Right cardiac atrium (tissue), 5 donors: ENCODE data around the gene SUDS3. TPM values are rescaled to one million over a fixed set of nuclear protein-coding genes. Genes with fewer than 3 reads are reported as not detected.

Experiments
- ATAC-seq, 2 donors: fragments of 200-7000 bp; cut with Tn5 transposase; one replicate each; pipeline versions ENCODE4 v1.8.0 to v1.9.1; 2020; ENCODE audit warnings: moderate library complexity in 2 of 2, mild to moderate bottlenecking in 1 of 2
- DNase-seq, 3 donors: peaks; one replicate each; pipeline ENCODE4 v3.0.0-alpha.2; 2020
- H3K27ac ChIP-seq: one replicate; pipeline ENCODE4 v1.5.1; 2013; ENCODE audit warnings: mild to moderate bottlenecking, low read length, control low read depth, moderate library complexity
- H3K27me3 ChIP-seq: one replicate; pipeline ENCODE4 v1.6.1; 2013; ENCODE audit not compliant: control insufficient read depth, insufficient read depth
- H3K4me1 ChIP-seq: one replicate; pipeline ENCODE4 v1.6.1; 2013; ENCODE audit warnings: low read length; ENCODE audit not compliant: control insufficient read depth, insufficient read depth
- H3K4me3 ChIP-seq: one replicate; pipeline ENCODE4 v1.5.1; 2013; ENCODE audit warnings: low read length, control low read depth
- H3K9me3 ChIP-seq: one replicate; pipeline ENCODE4 v1.6.1; 2013; ENCODE audit warnings: low read length; ENCODE audit not compliant: control insufficient read depth
- WGBS: extraction: QIAGEN DNeasy Blood & Tissue Kit; methylation state at CpG from one replicate; pipeline ENCODE4 v1.1.7; 2013; 5-methylcytosine and 5-hydroxymethylcytosine counted together
- intact Hi-C, 4 donors: fragments of 100-400 bp; cut with DNase I; formaldehyde crosslinking; loops; one replicate each; pipeline versions ENCODE4 v1.11.0 to v1.14.0; 2022 to 2023
- polyA plus RNA-seq: library from polyadenylated mRNA; stranded (reverse); fragments of 200-250 nt; gene quantifications from one replicate; pipeline ENCODE4 v1.2.3, GENCODE V29; 2013
- total RNA-seq, 4 donors: library from RNA; stranded (reverse); fragmentation: NEBNext Ultra II Directional; extraction: Animal tissue kit (Norgen Biotek cat#: 25700); gene quantifications; one replicate each; pipeline ENCODE4 v1.2.1, GENCODE V29; 2021
- donor health status: healthy with polysubstance abuse.
- donor health status: DM: no; HTN: yes; CAD: no.
- donor health status: DM: no; HTN: no; CAD: no.
- donor health status: DM: no; HTN: yes; CAD: no; lungs with severe emphysema.
- donor health status: DM: yes; HTN: yes; CAD: no.

The SUDS3 gene
- total and polyA plus RNA-seq, 5 donors: 9.5 to 24.0 (median 21.0) TPM

- Histone ChIP-seq H3K27ac (peak overlapping the region; percentile 45), H3K4me3 (no peak overlapping the region), H3K4me1 (peaks cover 3% of the 10 kb centered on the region), H3K9me3 (no peaks in the 10 kb centered on the region), H3K27me3 (no peaks in the 10 kb centered on the region)
- ATAC-seq (peak in 1 of 2 donors; percentile 58), DNase-seq (no peak)
- 27% methylated on average over 1 of the region's 1 CpG for WGBS
- intact Hi-C loops: no loop called here
Observed at GRCh38 chr12:118356809-118357256, 19.5 kb upstream of the SUDS3 start.

- no peaks in the 10 kb centered on the region for H3K9me3 ChIP-seq
- H3K4me1 ChIP-seq: peaks cover 3% of the 10 kb centered on the region
- WGBS: 23% methylated on average over 7 of the region's 7 CpGs
- DNase-seq (no peak), ATAC-seq (peak; percentile 63 to 76)
- H3K27ac ChIP-seq: no peak overlapping the region
- no peaks in the 10 kb centered on the region for H3K27me3 ChIP-seq
- no peak overlapping the region for H3K4me3 ChIP-seq
- intact Hi-C loops: no loop called here
Observed at GRCh38 chr12:118357257-118358007, 18.9 kb upstream of the SUDS3 start.

- Histone ChIP-seq H3K4me3 (no peak overlapping the region), H3K9me3 (no peaks in the 10 kb centered on the region), H3K27me3 (no peaks in the 10 kb centered on the region), H3K4me1 (peaks cover 3% of the 10 kb centered on the region), H3K27ac (no peak overlapping the region)
- ATAC-seq: no peak
- 88% methylated on average over 1 of the region's 1 CpG for WGBS
- intact Hi-C loops: no loop called here
- DNase-seq: no peak
Observed at GRCh38 chr12:118358008-118358359, 18.4 kb upstream of the SUDS3 start.

GRCh38 chr12:118358612-118359540 is 17.5 kb upstream of the SUDS3 start:
- H3K4me1 ChIP-seq: peaks cover 3% of the 10 kb centered on the region
- no peaks in the 10 kb centered on the region for H3K27me3 ChIP-seq
- WGBS: 50% methylated on average over 7 of the region's 7 CpGs
- DNase-seq (no peak), ATAC-seq (no peak)
- intact Hi-C loops: no loop called here
- H3K9me3 ChIP-seq: no peaks in the 10 kb centered on the region
- H3K27ac ChIP-seq: no peak overlapping the region
- peak overlapping the region; percentile 15 for H3K4me3 ChIP-seq

- H3K4me3 ChIP-seq: no peak overlapping the region
- H3K27ac ChIP-seq: no peak overlapping the region
- WGBS: 75% methylated on average over 4 of the region's 4 CpGs
- ATAC-seq (no peak), DNase-seq (no peak)
- H3K4me1 ChIP-seq: peaks cover 3% of the 10 kb centered on the region
- intact Hi-C loops: no loop called here
- H3K27me3 ChIP-seq: no peaks in the 10 kb centered on the region
- no peaks in the 10 kb centered on the region for H3K9me3 ChIP-seq
Observed at GRCh38 chr12:118359541-118359915, 16.8 kb upstream of the SUDS3 start.

GRCh38 chr12:118361092-118361404 is 15.3 kb upstream of the SUDS3 start:
- 84% methylated on average over 5 of the region's 5 CpGs for WGBS
- H3K27me3 ChIP-seq: no peaks in the 10 kb centered on the region
- intact Hi-C loops: no loop called here
- no peak overlapping the region for H3K4me3 ChIP-seq
- no peaks in the 10 kb centered on the region for H3K9me3 ChIP-seq
- H3K4me1 ChIP-seq: peaks cover 3% of the 10 kb centered on the region
- DNase-seq (no peak), ATAC-seq (no peak)
- no peak overlapping the region for H3K27ac ChIP-seq

GRCh38 chr12:118361889-118362288 is 14.5 kb upstream of the SUDS3 start:
- intact Hi-C loops: no loop called here
- 90% methylated on average over 4 of the region's 4 CpGs for WGBS
- H3K27ac ChIP-seq: no peak overlapping the region
- H3K9me3 ChIP-seq: no peaks in the 10 kb centered on the region
- H3K4me3 ChIP-seq: no peak overlapping the region
- ATAC-seq: no peak
- no peaks in the 10 kb centered on the region for H3K27me3 ChIP-seq
- H3K4me1 ChIP-seq: no peaks in the 10 kb centered on the region
- no peak for DNase-seq

- DNase-seq (no peak), ATAC-seq (no peak)
- 96% methylated on average over 4 of the region's 4 CpGs for WGBS
- Histone ChIP-seq H3K4me1 (no peaks in the 10 kb centered on the region), H3K27me3 (no peaks in the 10 kb centered on the region), H3K9me3 (no peaks in the 10 kb centered on the region), H3K4me3 (no peak overlapping the region), H3K27ac (no peak overlapping the region)
- intact Hi-C loops: no loop called here
Observed at GRCh38 chr12:118368821-118369220, 7.5 kb upstream of the SUDS3 start.

GRCh38 chr12:118370601-118371000 is 5.8 kb upstream of the SUDS3 start:
- H3K27me3 ChIP-seq: no peaks in the 10 kb centered on the region
- DNase-seq (no peak), ATAC-seq (no peak)
- intact Hi-C loops: loop anchor here in 2 of 4 donors (5.0 kb wide), 1 partner anchor 178 kb away; no protein-coding TSS in a partner anchor
- H3K27ac ChIP-seq: no peak overlapping the region
- no peaks in the 10 kb centered on the region for H3K4me1 ChIP-seq
- H3K9me3 ChIP-seq: no peaks in the 10 kb centered on the region
- WGBS: 37% methylated on average over 3 of the region's 3 CpGs
- peak overlapping the region; percentile 98 for H3K4me3 ChIP-seq

- Histone ChIP-seq H3K4me3 (peak overlapping the region; percentile 98), H3K4me1 (no peaks in the 10 kb centered on the region), H3K9me3 (no peaks in the 10 kb centered on the region), H3K27ac (no peak overlapping the region), H3K27me3 (no peaks in the 10 kb centered on the region)
- intact Hi-C loops: loop anchor here in 2 of 4 donors (5.0 kb wide), 1 partner anchor 179 kb away; no protein-coding TSS in a partner anchor
- ATAC-seq (peak in 1 of 2 donors; percentile 1), DNase-seq (peak; percentile 29 to 66 (median 64))
- WGBS: under 1% methylated on average over 60 of the region's 60 CpGs
Observed at GRCh38 chr12:118371321-118372282, 4.8 kb upstream of the SUDS3 start.
